ENCODE measurements around the gene SLC46A1. TPM values are rescaled to one million over a fixed set of nuclear protein-coding genes. Genes with fewer than 3 reads are reported as not detected.

SLC46A1 gene
- polyA plus RNA-seq, 1 donor from 2014 or later, result 12.3 TPM

- Histone ChIP-seq H3K27me3 (ENCODE audit: insufficient read depth, low read depth, low read length) (no peaks in the 10 kb centered on the region), H3K36me3 (ENCODE audit: insufficient read depth, low read length) (no peaks in the 10 kb centered on the region), H3F3A (ENCODE audit: insufficient read depth, low read length, poor library complexity, severe bottlenecking) (peaks cover 3% of the 10 kb centered on the region), H3K4me2 (ENCODE audit: low read length) (no peak overlapping the region), H2AFZ (ENCODE audit: low read depth, low read length) (no peak overlapping the region), H4K20me1 (ENCODE audit: insufficient read depth) (no peaks in the 10 kb centered on the region), H3K9me3 (ENCODE audit: low read length) (no peaks in the 10 kb centered on the region), H3K27ac (ENCODE audit: low read length) (peak overlapping the region; percentile 96), H3K4me3 (ENCODE audit: low read length) (peak overlapping the region; percentile 95), H3K9me2 (ENCODE audit: insufficient read depth, low read length) (no peaks in the 10 kb centered on the region), H3K79me2 (replicated peaks; ENCODE audit: insufficient read depth, low read length) (peaks cover 17% of the 10 kb centered on the region), H3K9ac (ENCODE audit: low read length) (peak overlapping the region; percentile 99)
- TF ChIP-seq REST (IDR thresholded peaks at IDR 0.05; ENCODE audit: borderline replicate concordance) (no peak), SMC3 (conservative IDR thresholded peaks at IDR 0.05; ENCODE audit: poor library complexity) (no peak), EP300 (conservative IDR thresholded peaks at IDR 0.05; ENCODE audit: poor library complexity, severe bottlenecking) (no peak), RAD21 (conservative IDR thresholded peaks at IDR 0.05) (no peak), TAF1 (IDR thresholded peaks at IDR 0.05; ENCODE audit: low read depth) (no peak), POLR2AphosphoS5 (IDR thresholded peaks at IDR 0.05) (no peak), MXI1 (conservative IDR thresholded peaks at IDR 0.05; ENCODE audit: poor library complexity, severe bottlenecking) (no peak), EZH2 (IDR thresholded peaks at IDR 0.05; ENCODE audit: borderline replicate concordance, insufficient read depth, low read length, poor library complexity, severe bottlenecking) (no peak)
- TF ChIP-seq, protein P1, sequence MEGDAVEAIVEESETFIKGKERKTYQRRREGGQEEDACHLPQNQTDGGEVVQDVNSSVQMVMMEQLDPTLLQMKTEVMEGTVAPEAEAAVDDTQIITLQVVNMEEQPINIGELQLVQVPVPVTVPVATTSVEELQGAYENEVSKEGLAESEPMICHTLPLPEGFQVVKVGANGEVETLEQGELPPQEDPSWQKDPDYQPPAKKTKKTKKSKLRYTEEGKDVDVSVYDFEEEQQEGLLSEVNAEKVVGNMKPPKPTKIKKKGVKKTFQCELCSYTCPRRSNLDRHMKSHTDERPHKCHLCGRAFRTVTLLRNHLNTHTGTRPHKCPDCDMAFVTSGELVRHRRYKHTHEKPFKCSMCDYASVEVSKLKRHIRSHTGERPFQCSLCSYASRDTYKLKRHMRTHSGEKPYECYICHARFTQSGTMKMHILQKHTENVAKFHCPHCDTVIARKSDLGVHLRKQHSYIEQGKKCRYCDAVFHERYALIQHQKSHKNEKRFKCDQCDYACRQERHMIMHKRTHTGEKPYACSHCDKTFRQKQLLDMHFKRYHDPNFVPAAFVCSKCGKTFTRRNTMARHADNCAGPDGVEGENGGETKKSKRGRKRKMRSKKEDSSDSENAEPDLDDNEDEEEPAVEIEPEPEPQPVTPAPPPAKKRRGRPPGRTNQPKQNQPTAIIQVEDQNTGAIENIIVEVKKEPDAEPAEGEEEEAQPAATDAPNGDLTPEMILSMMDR (IDR thresholded peaks at IDR 0.05; ENCODE audit: poor library complexity, severe bottlenecking), result no peak
These were observed 35.3 kb downstream of the SLC46A1 start for GRCh38 chr17:28370744-28371103.

DNA sequence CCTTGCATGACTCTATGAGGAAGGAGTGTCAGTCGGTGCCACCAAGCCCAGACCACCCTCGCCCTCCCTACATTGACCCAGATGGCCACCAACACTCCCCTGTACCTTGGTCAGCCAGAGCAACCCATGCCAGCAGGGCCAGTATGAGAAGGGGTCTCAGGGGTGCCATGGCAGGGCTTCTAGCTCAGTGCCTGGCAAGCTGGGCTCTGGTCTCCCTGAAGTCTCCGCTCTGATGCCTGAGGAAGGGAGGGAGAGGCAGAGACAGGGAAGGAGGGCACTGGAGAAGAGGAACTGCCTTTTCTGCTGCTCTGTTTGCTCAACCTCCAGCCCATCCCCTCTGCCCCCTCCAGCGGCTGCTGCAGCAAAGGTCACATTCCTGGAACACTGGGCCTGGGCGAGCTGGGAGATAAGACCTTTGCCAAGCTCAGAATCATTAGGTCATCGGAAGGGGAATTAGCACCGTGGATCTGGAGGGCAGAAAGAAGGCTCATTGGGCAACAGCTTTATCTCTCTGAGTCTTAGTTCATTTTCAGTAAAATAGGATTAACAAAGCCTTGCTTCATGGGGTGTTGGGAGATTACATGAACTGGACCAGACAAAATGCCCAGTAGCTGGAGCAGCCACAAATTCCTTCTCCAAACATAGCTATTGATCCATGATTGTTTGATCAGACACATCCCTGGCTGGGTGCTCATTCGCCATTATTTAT lies 35.8 kb downstream of the SLC46A1 start, which contains the start of gene VTN:
VTN (minus strand) TSS at position 273 of the 709 bp plus-strand sequence; CDS start at position 169, 104 bp downstream.
- Histone ChIP-seq H3F3A (ENCODE audit: insufficient read depth, low read length, poor library complexity, severe bottlenecking) (peaks cover 3% of the 10 kb centered on the region), H2AFZ (ENCODE audit: low read depth, low read length) (no peak within 1 kb of the TSS), H4K20me1 (ENCODE audit: insufficient read depth) (no peaks in the 10 kb centered on the region), H3K27ac (ENCODE audit: low read length) (peak within 1 kb of the TSS; percentile 96), H3K9ac (ENCODE audit: low read length) (peak within 1 kb of the TSS; percentile 99), H3K36me3 (ENCODE audit: insufficient read depth, low read length) (no peaks in the 10 kb centered on the region), H3K4me2 (ENCODE audit: low read length) (no peak within 1 kb of the TSS), H3K9me3 (ENCODE audit: low read length) (no peaks in the 10 kb centered on the region), H3K27me3 (ENCODE audit: insufficient read depth, low read depth, low read length) (no peaks in the 10 kb centered on the region), H3K9me2 (ENCODE audit: insufficient read depth, low read length) (no peaks in the 10 kb centered on the region), H3K79me2 (replicated peaks; ENCODE audit: insufficient read depth, low read length) (peaks cover 13% of the 10 kb centered on the region), H3K4me3 (ENCODE audit: low read length) (peak within 1 kb of the TSS; percentile 95)
- TF ChIP-seq REST (IDR thresholded peaks at IDR 0.05; ENCODE audit: borderline replicate concordance) (no peak), POLR2AphosphoS5 (IDR thresholded peaks at IDR 0.05) (no peak), MXI1 (conservative IDR thresholded peaks at IDR 0.05; ENCODE audit: poor library complexity, severe bottlenecking) (no peak), RAD21 (conservative IDR thresholded peaks at IDR 0.05) (no peak), SMC3 (conservative IDR thresholded peaks at IDR 0.05; ENCODE audit: poor library complexity) (no peak), EZH2 (IDR thresholded peaks at IDR 0.05; ENCODE audit: borderline replicate concordance, insufficient read depth, low read length, poor library complexity, severe bottlenecking) (no peak), TAF1 (IDR thresholded peaks at IDR 0.05; ENCODE audit: low read depth) (no peak)
- TF ChIP-seq, protein P1 (IDR thresholded peaks at IDR 0.05; ENCODE audit: poor library complexity, severe bottlenecking), result no peak
